Activated CD8-positive, alpha-beta memory T cell treated with anti-CD3 and anti-CD28 coated beads, Interleukin-2, amount 50 U/mL, for 1 hour (primary cell): Measurements from ENCODE around the gene NEFH.

Source experiments
- DNase-seq: peaks from one replicate; pipeline ENCODE4 v3.0.0-alpha.2; 2020; ENCODE audit errors: extremely low read depth

Gene NEFH

GRCh38 chr22:29503811-29504372 lies 23.9 kb downstream of the NEFH start:
- DNase-seq: no peak

- DNase-seq: no peak
Measured at GRCh38 chr22:29509298-29509697, 29.3 kb downstream of the NEFH start.

GRCh38 chr22:29509815-29510214 lies 29.8 kb downstream of the NEFH start:
- no peak for DNase-seq

GRCh38 chr22:29510542-29510941 lies 30.5 kb downstream of the NEFH start:
- DNase-seq: no peak

- no peak for DNase-seq
Measured at GRCh38 chr22:29511126-29511862, 31.3 kb downstream of the NEFH start.

- DNase-seq: no peak
Measured at GRCh38 chr22:29512031-29512430, 32.0 kb downstream of the NEFH start.

- no peak for DNase-seq
Measured at GRCh38 chr22:29517215-29517908, 37.3 kb downstream of the NEFH start.

- no peak for DNase-seq
Measured at GRCh38 chr22:29518427-29518826, 38.4 kb downstream of the NEFH start.

- DNase-seq: no peak
Measured at GRCh38 chr22:29519996-29520395, 40.0 kb downstream of the NEFH start.

- no peak for DNase-seq
Measured at GRCh38 chr22:29520851-29521250, 40.8 kb downstream of the NEFH start.

GRCh38 chr22:29521526-29521925 lies 41.5 kb downstream of the NEFH start:
- DNase-seq: no peak

GRCh38 chr22:29523761-29524160 lies 43.7 kb downstream of the NEFH start:
- DNase-seq: no peak

GRCh38 chr22:29524442-29525191 lies 44.6 kb downstream of the NEFH start:
- DNase-seq: no peak

- DNase-seq: no peak
Measured at GRCh38 chr22:29528144-29528543, 48.1 kb downstream of the NEFH start.

- DNase-seq: no peak
Measured at GRCh38 chr22:29530716-29531115, 50.7 kb downstream of the NEFH start.

GRCh38 chr22:29531419-29531818 lies 51.4 kb downstream of the NEFH start:
- DNase-seq: no peak

GRCh38 chr22:29536411-29536810 lies 56.4 kb downstream of the NEFH start:
- no peak for DNase-seq

GRCh38 chr22:29539105-29539504 lies 59.1 kb downstream of the NEFH start:
- no peak for DNase-seq
